Activated CD8-positive, alpha-beta memory T cell treated with anti-CD3 and anti-CD28 coated beads for 36 hours (primary cell): ENCODE measurements around the gene PAX3. TPM values are rescaled to one million over a fixed set of nuclear protein-coding genes. Genes with fewer than 3 reads are reported as not detected.

Source experiments
- CTCF ChIA-PET: fragments of 350-600 bp; sonication (Branson Sonifier 250); formaldehyde crosslinking; loops from one replicate; lab custom pipeline; 2021; ENCODE audit warnings: antibody characterized with exemption; lab: Charles Lee
- POLR2A ChIA-PET: fragments of 350-600 bp; sonication (Branson Sonifier 250); formaldehyde crosslinking; loops from one replicate; lab custom pipeline; 2021; ENCODE audit warnings: antibody characterized with exemption; lab: Charles Lee
- total RNA-seq, 2 experiments: library from RNA; stranded (reverse); gene quantifications; one replicate each; pipeline ENCODE4 v1.2.3, GENCODE V29; 2021

The PAX3 gene
- total RNA-seq, 2 experiments from 2014 or later: not detected

DNA sequence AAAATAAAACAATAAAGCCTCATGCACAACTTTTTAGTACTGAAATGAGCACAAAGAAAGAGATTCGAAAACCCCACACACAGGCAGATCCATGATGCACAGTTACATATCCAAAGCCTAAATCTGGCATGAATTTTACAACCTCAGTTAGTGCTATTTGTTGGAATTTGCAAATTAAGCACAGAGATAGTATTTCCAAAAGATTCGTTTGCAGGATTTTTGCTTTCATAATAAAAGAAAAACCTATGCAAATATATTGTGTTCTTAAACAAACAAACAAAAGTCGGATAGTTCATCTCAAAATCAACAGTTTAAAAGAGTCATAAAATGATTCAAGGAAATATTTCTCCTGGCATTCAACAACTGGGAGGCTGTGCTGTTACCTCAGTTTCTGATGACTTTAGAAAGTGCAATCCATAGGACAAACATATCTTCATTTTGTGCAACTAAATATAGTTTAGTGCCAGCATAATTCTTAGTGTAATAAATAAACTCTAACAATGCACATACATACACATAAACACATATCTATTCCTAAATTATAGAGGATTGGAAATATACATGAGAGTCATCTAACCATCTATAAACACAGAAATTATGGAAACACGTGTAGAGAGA lies 10.8 kb downstream of the PAX3 start:
- CTCF ChIA-PET: no interaction called here

DNA sequence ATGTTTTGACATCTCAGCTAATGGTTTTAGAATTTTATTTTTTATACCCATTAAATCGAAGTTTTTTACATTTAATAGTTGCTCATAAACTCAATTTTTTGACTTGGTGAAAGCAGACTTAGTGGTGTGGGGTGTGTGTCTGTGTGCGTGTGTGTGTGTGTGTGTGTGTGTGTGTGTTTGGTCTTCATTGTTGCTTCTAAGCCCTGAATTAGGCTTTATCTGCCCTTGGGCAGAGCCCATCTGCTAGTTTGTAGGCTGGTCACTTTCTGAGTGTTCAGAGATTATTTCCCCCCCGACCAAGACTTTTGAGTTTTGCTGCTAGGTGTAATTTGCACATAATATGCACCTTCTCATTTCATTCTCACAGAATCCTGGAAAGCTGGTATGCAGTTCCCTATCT lies 14.3 kb downstream of the PAX3 start:
- CTCF ChIA-PET: no interaction called here
- POLR2A ChIA-PET: no interaction called here

More for the DNA sequence above, 10.8 kb downstream of the PAX3 start:
- POLR2A ChIA-PET: no interaction called here

DNA sequence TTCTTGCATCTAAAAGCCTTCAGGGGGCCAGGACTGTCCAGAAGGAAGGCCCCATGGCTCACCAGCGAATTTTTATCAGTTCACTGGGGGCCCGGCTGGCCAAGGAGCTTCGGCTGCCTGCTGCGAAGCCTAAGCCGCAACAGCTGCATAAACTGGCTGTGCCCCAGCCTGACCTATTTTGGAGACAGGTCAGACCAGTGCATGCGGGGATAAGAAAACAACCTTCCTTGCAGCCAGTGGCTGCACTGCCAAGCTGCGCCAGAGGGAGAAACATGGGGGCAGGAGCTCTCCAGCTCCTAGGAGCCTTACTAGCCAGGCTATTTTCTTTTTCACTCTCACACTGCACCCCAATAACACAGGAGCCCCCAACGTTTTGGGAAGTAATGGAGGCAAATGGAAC lies 15.2 kb downstream of the PAX3 start:
- CTCF ChIA-PET: no interaction called here
- POLR2A ChIA-PET: no interaction called here

DNA sequence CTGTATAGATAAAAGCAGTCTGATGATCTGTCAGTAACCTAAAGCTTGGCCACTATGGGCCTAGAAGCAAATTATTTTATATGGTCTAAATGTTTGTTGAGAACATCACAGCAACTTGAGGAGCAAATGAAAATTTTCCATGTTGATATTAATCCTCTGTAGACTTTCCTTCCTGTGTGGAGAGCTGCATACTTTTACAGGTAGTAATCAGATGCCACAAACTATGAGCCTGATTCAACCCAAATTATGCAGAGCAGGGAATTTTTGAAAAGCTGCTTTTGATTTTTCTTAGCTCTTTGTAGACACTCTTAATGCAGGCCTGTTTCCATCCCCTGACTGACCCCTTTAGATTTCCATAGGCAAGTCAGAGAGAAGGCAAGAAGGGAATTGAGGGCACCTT lies 17.3 kb downstream of the PAX3 start:
- POLR2A ChIA-PET: no interaction called here
- CTCF ChIA-PET: no interaction called here

DNA sequence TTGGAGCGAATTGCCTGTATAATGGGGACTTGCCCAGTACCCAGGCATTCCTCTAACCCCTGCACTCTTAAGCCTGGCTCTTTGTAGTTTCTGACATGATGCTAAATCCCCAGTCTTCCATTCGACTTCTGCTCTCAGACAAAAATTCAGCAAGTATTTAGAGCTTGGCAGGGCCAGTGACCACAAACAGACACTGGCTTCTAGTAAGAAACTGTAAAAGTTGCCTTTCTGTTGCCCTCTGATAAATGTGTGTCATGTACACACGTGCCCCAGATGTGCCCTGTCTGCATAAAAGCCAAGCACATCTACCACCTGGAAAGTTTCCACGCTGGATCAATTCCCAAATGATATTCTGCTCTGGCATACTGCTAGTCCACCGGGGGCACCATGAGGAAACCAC lies 18.0 kb downstream of the PAX3 start:
- POLR2A ChIA-PET: no interaction called here

DNA sequence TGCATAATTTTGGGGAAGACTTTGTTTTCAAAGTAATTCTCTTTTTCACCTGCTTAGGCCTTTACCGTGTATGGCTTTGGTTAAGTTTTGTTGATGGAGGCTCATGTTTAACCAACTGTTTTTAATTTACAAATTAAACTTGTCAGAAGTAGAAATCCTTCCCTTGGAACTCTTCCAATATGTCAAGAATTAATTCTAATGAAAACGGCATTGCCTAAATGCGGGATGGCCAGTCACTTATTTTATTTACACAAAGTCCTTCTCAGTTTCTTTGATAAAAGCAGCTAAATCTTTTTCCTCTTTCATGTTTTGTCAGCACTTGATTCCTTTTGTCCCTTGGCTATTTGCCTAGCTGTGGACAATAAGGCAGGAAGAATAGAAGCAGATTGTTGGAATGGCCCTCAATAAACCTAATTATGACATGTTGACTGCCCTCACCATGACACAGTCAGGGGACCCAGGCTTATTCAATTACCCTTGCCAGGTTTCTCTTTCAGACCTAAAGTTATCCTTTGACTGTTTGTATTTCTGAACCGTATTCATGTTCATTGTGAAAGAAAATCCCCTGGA lies 26.3 kb downstream of the PAX3 start:
- POLR2A ChIA-PET: no interaction called here
- CTCF ChIA-PET: no interaction called here

More for the DNA sequence above, 18.0 kb downstream of the PAX3 start:
- CTCF ChIA-PET: no interaction called here

DNA sequence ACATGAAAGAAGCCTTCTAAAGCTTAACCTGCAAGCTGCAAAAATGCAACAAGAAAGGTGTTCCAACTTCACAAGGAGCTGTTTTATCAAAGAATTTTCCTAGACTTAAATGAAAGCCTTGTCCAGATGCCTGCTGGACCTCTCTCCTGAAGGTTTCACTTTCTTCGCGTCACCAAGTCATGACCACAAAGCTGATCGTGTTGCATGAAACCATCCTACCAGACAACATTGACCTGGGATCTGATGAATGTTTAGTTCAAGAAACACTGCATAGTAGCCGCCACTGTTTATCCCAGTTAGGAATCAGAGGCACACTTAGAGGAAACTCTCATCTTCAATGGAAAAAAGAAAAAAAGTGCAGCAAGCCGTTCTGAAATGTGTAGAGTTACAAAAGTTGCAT lies 26.9 kb downstream of the PAX3 start:
- POLR2A ChIA-PET: no interaction called here
- CTCF ChIA-PET: no interaction called here

DNA sequence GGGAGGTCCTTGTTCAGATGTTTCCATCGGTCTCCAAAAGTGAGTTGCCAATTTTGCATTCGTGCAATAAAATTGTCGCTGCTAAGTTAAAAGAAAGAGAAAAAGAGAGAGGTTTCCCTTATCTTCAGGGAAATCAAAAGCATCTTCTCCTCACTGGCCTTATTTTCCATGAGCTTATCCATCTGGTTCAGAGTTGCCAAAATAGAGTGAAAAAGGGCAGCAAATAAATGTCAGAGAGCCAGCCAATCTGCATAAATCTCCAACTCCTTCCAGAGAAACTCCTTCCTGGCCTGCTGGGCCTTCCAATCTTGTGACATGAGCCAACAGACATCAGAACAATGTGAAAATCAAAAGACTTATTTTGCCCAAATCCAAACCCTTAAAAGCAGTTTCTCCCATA lies 28.4 kb downstream of the PAX3 start:
- ChIA-PET POLR2A (no interaction called here), CTCF (no interaction called here)

DNA sequence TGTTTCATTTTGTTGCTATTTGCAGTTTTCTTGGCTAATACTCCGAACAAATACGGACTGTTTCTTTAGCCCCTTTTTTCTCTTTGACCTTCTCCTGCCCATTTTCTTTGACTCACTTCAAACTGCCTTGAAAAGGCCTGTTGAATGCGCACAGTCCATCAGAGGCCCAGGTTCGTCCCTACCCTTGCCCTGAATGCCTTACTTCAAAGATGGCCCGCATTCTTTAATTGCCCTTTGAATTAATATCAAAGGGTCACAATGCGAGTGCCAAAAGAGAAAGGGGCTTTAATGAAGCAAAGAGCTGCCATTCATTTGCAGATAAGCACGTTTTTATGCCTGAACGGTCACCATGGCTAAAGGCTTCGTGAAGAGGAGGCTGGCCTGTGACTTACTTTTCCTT lies 29.7 kb downstream of the PAX3 start:
- ChIA-PET CTCF (no interaction called here), POLR2A (no interaction called here)

DNA sequence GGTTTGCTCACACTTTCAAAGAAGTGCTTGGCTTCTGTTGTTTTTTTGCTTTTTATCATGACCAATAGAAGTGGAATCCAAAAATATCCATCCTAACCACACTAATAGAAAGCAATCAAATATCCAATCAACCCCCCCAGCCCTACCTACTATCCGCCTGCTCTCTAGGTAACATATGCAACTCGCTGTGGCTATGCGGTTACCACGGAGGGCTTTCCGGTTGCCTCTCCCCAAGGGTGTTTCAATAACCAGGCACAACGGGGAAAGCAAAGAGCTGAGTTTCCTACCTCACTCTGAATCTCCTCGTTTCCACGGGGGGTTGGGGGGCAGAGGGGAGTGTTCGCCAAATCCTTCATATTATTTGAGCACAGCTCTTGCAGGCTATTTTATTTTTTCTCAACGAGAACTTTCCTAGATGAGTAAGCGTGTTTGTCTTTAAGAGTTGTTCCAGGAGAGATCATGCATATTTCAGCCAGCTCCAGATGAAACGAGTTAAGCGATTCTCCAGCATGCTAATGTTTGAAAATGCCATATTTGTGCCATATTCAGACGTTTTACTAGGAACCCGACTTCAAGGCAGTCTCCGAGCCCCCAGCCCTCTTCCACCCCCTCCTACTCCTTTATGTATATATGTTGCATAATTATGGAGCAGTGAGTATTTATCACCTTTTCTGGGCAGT lies 30.3 kb downstream of the PAX3 start:
- CTCF ChIA-PET: no interaction called here
- POLR2A ChIA-PET: no interaction called here

DNA sequence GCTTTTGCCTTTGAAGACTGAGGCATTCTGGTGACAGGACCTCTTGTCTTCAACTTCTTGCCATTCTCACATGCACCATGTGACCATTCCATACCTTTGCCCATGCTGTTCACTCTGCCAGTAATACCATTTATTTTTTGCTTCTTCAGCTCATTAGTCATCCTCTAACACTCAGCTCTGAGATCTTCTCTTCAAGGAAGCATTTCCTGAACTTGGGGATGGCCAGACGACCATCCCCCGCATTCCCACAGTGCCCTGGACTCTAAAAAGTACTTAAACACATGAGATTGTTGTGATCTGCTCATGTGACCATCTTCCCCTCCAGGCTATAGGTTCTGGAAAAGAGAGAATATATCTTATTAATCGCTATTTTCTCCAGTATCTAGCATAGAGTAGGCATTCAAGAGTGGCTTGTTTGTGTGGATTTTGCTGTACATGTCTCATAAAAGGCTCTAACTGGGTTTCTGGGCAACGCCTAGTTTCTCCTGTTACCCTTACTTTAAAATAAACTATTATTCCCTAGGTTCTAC lies 33.9 kb downstream of the PAX3 start:
- CTCF ChIA-PET: no interaction called here

DNA sequence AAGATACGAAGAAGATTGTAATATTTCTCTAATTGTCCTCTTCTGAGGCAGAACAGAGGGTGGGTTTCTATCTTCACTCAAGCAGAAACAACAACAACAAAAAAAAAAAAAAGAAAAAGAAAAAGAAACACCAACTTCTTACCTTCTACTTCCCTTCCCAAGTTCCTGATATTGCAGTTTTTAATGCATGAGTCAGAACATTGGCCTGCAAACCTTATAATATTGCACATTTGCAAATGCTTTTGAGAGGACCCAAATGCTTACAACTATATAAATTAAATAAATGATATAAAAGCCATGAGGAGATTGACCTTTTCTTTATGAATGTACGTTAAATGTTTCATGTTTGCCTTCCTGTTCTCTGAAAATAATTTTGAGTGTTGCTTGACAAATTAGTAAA lies 37.3 kb downstream of the PAX3 start:
- POLR2A ChIA-PET: no interaction called here
- CTCF ChIA-PET: no interaction called here

More for the DNA sequence above, 33.9 kb downstream of the PAX3 start:
- POLR2A ChIA-PET: no interaction called here

DNA sequence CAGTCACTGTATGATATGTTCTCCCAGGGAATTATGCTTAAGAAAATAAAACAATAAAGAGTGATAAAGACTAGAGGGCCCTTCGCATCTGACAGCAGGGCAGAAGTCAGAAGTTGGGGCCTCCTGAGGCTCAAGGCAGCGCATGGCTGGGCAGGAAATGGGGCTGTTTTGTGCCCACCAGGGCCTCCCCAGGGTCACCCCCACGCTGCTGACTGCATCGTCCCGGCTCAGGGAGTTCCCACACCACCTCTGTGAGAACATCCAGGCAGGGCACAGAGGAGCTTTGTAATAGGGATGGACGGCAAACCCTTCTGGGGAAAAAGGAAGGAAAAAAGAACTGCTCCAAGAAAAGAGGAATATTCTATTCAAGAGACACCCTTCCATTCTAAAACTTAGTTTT lies 41.2 kb downstream of the PAX3 start:
- ChIA-PET CTCF (no interaction called here), POLR2A (no interaction called here)

DNA sequence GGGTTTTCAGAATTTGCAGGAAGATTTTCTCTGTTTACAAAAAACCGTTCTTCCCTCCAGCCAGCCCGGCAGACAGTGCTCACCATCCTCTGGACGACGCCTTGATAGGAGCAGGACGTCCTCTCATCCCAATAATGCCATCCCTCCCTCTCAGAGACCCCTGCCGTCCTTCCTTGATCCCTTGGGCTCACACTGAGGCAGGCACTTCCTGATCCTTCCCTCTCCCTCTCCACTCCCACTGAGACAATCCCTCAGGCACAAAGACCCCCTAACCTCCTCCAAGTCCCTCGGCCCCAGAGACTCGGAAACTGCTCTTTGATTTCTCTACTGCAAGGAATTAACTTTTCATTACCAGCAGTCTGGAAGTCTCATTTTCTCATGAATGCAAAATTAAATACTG lies 42.5 kb downstream of the PAX3 start:
- CTCF ChIA-PET: no interaction called here
- POLR2A ChIA-PET: no interaction called here

DNA sequence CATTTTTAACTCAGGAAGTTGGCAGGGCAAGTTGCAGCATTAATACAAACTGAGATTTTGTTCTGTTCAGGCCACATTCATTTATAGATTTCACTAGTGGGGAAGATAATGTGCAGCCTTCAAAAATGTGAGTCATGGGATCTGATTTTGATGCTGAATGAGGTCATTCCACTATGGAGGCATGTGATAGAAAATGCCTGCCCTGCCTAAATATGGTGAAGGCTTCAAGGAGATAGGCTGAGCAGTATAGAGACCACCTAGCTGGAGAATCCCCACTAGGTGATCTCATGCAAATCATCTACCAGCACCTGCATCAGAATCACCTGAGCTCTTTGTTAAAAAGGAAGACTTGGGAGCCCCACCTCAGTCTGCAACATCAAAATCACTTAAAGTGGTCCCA lies 43.7 kb downstream of the PAX3 start:
- CTCF ChIA-PET: no interaction called here
- POLR2A ChIA-PET: no interaction called here

DNA sequence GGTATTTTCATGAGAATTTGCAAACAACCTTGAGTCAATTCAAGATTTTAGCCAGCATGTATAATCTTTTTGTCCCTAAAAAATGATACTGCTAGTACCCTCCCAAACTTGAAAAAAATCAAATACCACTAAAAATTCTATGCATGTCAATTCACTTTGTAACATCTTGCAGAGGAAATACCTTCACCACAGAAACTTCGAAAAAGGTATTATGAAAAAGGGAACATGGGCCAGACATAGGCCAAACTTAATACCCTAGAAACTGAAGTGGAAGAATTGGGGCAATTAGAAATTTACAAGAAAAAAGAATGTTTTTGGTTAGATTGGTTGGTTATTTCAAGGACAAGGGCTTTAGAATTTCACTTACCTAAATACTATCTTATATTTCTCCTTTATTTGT lies 48.5 kb downstream of the PAX3 start:
- POLR2A ChIA-PET: no interaction called here
- CTCF ChIA-PET: no interaction called here

DNA sequence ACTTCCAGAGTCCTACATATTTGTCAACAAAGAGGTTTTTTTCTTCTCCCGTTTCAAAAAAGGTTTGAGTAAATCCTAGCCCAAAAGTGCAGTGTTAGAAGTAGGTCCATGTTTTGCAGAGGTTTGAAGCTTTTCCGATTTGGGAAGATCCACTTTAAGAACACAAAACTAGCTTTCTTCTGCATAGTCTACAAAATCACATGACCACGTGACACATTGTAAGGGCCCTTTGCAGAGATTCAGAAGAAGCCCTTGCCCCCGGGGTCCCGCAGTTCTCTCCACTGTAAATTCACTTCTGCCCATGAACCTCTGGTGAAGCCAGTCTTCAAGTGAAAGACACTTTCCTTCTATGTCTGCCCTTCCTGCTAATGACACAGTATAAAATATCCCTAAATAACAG lies 49.4 kb downstream of the PAX3 start:
- POLR2A ChIA-PET: no interaction called here
- CTCF ChIA-PET: no interaction called here

DNA sequence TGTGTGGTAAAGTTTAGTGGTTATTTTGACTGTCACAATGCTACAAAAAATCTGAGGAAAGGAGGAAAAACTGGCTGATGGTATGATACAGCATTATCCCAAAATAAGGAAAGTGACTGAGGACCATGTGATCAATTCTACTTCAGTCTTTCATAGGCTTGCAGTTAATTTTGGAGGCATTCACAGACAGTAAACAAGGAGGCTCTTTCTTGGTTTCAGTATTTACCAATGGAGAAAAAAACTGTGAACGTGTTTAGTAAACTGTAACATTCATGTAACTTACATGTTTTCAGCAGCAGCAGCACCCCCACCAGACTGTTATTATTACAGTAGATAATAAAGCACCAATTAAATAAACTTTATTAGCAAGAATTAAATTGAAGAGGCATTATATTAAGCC lies 50.0 kb downstream of the PAX3 start:
- POLR2A ChIA-PET: no interaction called here
- CTCF ChIA-PET: no interaction called here

DNA sequence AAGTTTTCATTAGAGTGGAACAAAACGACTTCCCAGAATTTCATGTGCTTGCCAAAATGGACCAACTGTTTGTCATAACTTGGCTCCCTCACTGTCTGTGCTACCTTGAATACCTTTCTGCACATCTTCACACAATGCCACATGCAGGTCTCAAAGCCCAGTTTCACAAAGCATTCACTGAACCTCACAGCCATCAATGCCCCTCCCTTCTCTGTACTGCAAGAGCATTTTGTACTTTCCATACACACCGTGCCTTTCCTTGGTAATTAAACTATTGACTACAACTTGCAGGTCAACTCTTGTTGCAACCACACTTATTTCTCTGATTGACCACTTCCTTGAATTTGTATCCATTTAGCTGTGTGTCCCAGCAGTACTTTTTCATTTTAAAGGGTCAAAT lies 50.5 kb downstream of the PAX3 start:
- ChIA-PET CTCF (no interaction called here), POLR2A (no interaction called here)

DNA sequence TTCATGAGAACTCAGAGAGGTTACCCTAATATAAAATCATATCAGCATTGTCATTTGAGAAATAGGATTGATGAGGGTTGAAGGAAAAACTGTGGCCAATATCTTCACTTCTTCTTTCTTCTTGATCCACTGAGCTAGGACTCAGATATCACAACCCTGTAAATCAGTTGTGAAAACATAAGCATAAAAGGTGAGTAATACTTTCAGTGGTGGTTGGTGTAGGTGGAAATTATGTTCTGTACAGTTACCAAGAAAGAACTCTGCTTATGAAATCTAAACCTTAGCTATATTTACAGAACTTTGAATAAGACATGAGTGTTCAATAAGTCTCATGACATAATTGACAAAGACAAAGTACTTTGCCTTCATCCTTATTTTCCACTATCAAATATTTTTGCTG lies 56.3 kb downstream of the PAX3 start:
- ChIA-PET POLR2A (no interaction called here), CTCF (no interaction called here)
